H1 (cell line): ENCODE results near the gene XDH. TPM values are rescaled to one million over a fixed set of nuclear protein-coding genes. Genes with fewer than 3 reads are reported as not detected.

ENCODE experiments used
- CTCF ChIA-PET: fragments of 300-600 bp; sonication (Branson Sonifier 250); formaldehyde crosslinking; loops from one replicate; lab custom pipeline; 2021; ENCODE audit not compliant: partially characterized antibody; lab: Charles Lee
- POLR2A ChIA-PET: fragments of 300-600 bp; sonication (Branson Sonifier 250); formaldehyde crosslinking; loops from one replicate; lab custom pipeline; 2021; ENCODE audit warnings: inconsistent platforms; ENCODE audit not compliant: partially characterized antibody; lab: Charles Lee
- DNase-seq, 2 experiments: peaks; one replicate each; pipeline versions ENCODE4 v3.0.0 to v3.0.0-alpha.2; 2010 to 2022; ENCODE audit warnings: low spot score in 2 of 2, low read depth in 1 of 2, mixed read lengths in 1 of 2
- FAIRE-seq: peaks from 2 replicates; lab custom pipeline; 2011; peaks lifted over from hg19 to GRCh38; lab: Jason Lieb, UNC
- H2AFZ ChIP-seq: 2 replicates; pipeline ENCODE4 v1.8.1; 2012; ENCODE audit warnings: low read length, inconsistent platforms
- H2AK5ac ChIP-seq: 2 replicates; pipeline ENCODE4 v1.6.1; 2013; ENCODE audit warnings: low read depth, low read length
- H2BK120ac ChIP-seq: replicated peaks from 2 replicates; pipeline ENCODE3; 2013; ENCODE audit warnings: low read depth, low read length, inconsistent platforms
- H2BK12ac ChIP-seq: 2 replicates; pipeline ENCODE4 v1.6.1; 2013; ENCODE audit warnings: low read depth, low read length
- H2BK15ac ChIP-seq: 2 replicates; pipeline ENCODE4 v1.6.1; 2013; ENCODE audit warnings: low read length
- H2BK20ac ChIP-seq: 2 replicates; pipeline ENCODE4 v1.6.1; 2013; ENCODE audit warnings: low read length
- H2BK5ac ChIP-seq: 2 replicates; pipeline ENCODE4 v1.6.1; 2013; ENCODE audit warnings: low read depth, low read length
- H3K14ac ChIP-seq: 2 replicates; pipeline ENCODE4 v1.6.1; 2013; ENCODE audit warnings: inconsistent platforms; ENCODE audit not compliant: insufficient read length
- H3K18ac ChIP-seq: 2 replicates; pipeline ENCODE4 v1.6.1; 2013; ENCODE audit warnings: low read length; ENCODE audit errors: extremely low read depth
- H3K23ac ChIP-seq: 2 replicates; pipeline ENCODE4 v1.6.1; 2013; ENCODE audit warnings: inconsistent platforms; ENCODE audit not compliant: insufficient read length
- H3K23me2 ChIP-seq: 2 replicates; pipeline ENCODE4 v1.6.1; 2013; ENCODE audit warnings: low read depth, low read length
- H3K27ac ChIP-seq: 2 replicates; pipeline ENCODE4 v1.6.1; 2011; ENCODE audit warnings: low read depth, low read length, inconsistent platforms
- H3K27me3 ChIP-seq, 4 experiments: replicated peaks in 1 of 4; 1 replicate in 1 of 4; 2 replicates in 3 of 4; pipeline versions ENCODE4 v1.6.1 to v1.8.1; 2011 to 2013; ENCODE audit warnings: low read length in 3 of 4, mild to moderate bottlenecking in 3 of 4, inconsistent platforms in 2 of 4, mixed read lengths in 2 of 4, moderate library complexity in 1 of 4; ENCODE audit not compliant: control insufficient read depth in 3 of 4, insufficient read depth in 3 of 4; ENCODE audit errors: extremely low read depth in 1 of 4
- H3K36me3 ChIP-seq, 4 experiments: 2 replicates each; pipeline versions ENCODE4 v1.6.1 to v1.8.1; 2011 to 2013; ENCODE audit warnings: mild to moderate bottlenecking in 4 of 4, low read length in 3 of 4, moderate library complexity in 2 of 4, control low read depth in 1 of 4, inconsistent platforms in 1 of 4; ENCODE audit not compliant: insufficient read depth in 4 of 4, control insufficient read depth in 2 of 4
- H3K4ac ChIP-seq: replicated peaks from 2 replicates; pipeline ENCODE3; 2013; ENCODE audit warnings: low read length, low read depth, mixed read lengths, inconsistent platforms; ENCODE audit not compliant: insufficient read length
- H3K4me1 ChIP-seq, 4 experiments: replicated peaks in 1 of 4; 1 replicate in 1 of 4; 2 replicates in 3 of 4; pipeline versions ENCODE4 v1.6.1 to v1.8.1; 2011 to 2013; ENCODE audit warnings: low read length in 3 of 4, inconsistent platforms in 2 of 4, mixed read lengths in 1 of 4; ENCODE audit not compliant: insufficient read depth in 4 of 4, control insufficient read depth in 3 of 4
- H3K4me2 ChIP-seq, 2 experiments: 2 replicates each; pipeline versions ENCODE4 v1.6.1 to v1.8.1; 2011 to 2013; ENCODE audit warnings: low read depth in 2 of 2, low read length in 2 of 2, control low read depth in 1 of 2, inconsistent platforms in 1 of 2, mild to moderate bottlenecking in 1 of 2; ENCODE audit not compliant: insufficient read depth in 1 of 2
- H3K4me3 ChIP-seq, 4 experiments: fragments of 200-600, 300-600 bp in 1 of 4; sonication (generic), shearing (Covaris generic), sonication (Bioruptor Twin) in 1 of 4; 2 replicates each; pipeline versions ENCODE4 v1.5.1 to v1.8.1; 2011 to 2016; ENCODE audit warnings: low read length in 4 of 4, low read depth in 3 of 4, control low read depth in 2 of 4, inconsistent platforms in 2 of 4, mild to moderate bottlenecking in 2 of 4, mixed read lengths in 1 of 4, moderate library complexity in 1 of 4; ENCODE audit not compliant: insufficient read depth in 2 of 4; ENCODE audit errors: extremely low read depth in 1 of 4
- H3K56ac ChIP-seq: replicated peaks from 2 replicates; pipeline ENCODE3; 2013; ENCODE audit warnings: low read depth, mild to moderate bottlenecking, mixed read lengths, low read length, inconsistent platforms; ENCODE audit not compliant: insufficient read length
- H3K79me1 ChIP-seq: 2 replicates; pipeline ENCODE4 v1.6.1; 2013; ENCODE audit warnings: low read depth, low read length, control low read depth
- H3K79me2 ChIP-seq, 2 experiments: 2 replicates each; pipeline versions ENCODE4 v1.6.1 to v1.8.1; 2012 to 2013; ENCODE audit warnings: low read length in 2 of 2, mild to moderate bottlenecking in 2 of 2, inconsistent platforms in 1 of 2; ENCODE audit not compliant: insufficient read depth in 2 of 2, control insufficient read depth in 1 of 2
- H3K9ac ChIP-seq, 4 experiments: replicated peaks in 1 of 4; 1 replicate in 1 of 4; 2 replicates in 3 of 4; pipeline versions ENCODE4 v1.6.1 to v1.8.1; 2011 to 2013; ENCODE audit warnings: low read depth in 3 of 4, low read length in 3 of 4, control low read depth in 2 of 4, mild to moderate bottlenecking in 2 of 4, moderate library complexity in 2 of 4, inconsistent platforms in 1 of 4; ENCODE audit errors: extremely low read depth in 1 of 4
- H3K9me3 ChIP-seq, 2 experiments: 2 replicates each; pipeline versions ENCODE4 v1.6.1 to v1.8.1; 2012 to 2013; ENCODE audit warnings: mild to moderate bottlenecking in 2 of 2, moderate library complexity in 2 of 2, control low read depth in 1 of 2, inconsistent platforms in 1 of 2, low read depth in 1 of 2, low read length in 1 of 2, mixed read lengths in 1 of 2; ENCODE audit not compliant: insufficient read depth in 2 of 2
- H4K20me1 ChIP-seq, 2 experiments: replicated peaks in 1 of 2; 2 replicates each; pipeline versions ENCODE3 to v1.8.1; 2011 to 2013; ENCODE audit warnings: inconsistent platforms in 2 of 2, low read length in 2 of 2, mild to moderate bottlenecking in 1 of 2; ENCODE audit not compliant: insufficient read depth in 2 of 2, control insufficient read depth in 1 of 2
- H4K5ac ChIP-seq: 2 replicates; pipeline ENCODE4 v1.6.1; 2013; ENCODE audit warnings: low read length, low read depth, mixed read lengths, inconsistent platforms; ENCODE audit not compliant: insufficient read length
- H4K8ac ChIP-seq: 2 replicates; pipeline ENCODE4 v1.8.0; 2013; ENCODE audit warnings: mild to moderate bottlenecking, moderate library complexity, low read length, inconsistent platforms; ENCODE audit not compliant: insufficient read depth; ENCODE audit errors: extremely low read depth
- H4K91ac ChIP-seq: replicated peaks from 2 replicates; pipeline ENCODE3; 2013; ENCODE audit warnings: low read length, mixed read lengths, inconsistent platforms; ENCODE audit not compliant: insufficient read length
- SIX5 ChIP-seq: IDR thresholded peaks from 2 replicates; pipeline ENCODE4 v1.6.1; 2011; ENCODE audit warnings: mild to moderate bottlenecking, low read depth, low read length
- SP1 ChIP-seq: IDR thresholded peaks from 2 replicates; pipeline ENCODE4 v1.6.1; 2011; ENCODE audit warnings: low read depth, low read length
- YY1 ChIP-seq: IDR thresholded peaks from 2 replicates; pipeline ENCODE4 v1.6.1; 2011; ENCODE audit warnings: low read depth, mild to moderate bottlenecking, low read length
- WGBS, 2 experiments: shearing (Covaris generic) in 1 of 2; methylation state at CpG; one replicate each; pipeline versions ENCODE4 v1.1.6 to v1.1.7; 2013 to 2015; ENCODE audit warnings: low lambda C conversion rate in 2 of 2, mixed read lengths in 2 of 2, inconsistent platforms in 1 of 2, low coverage in 1 of 2, missing lambda C conversion rate in 1 of 2; ENCODE audit not compliant: insufficient replicate concordance in 2 of 2, insufficient coverage in 1 of 2, insufficient read length in 1 of 2; ENCODE audit errors: extremely low coverage in 1 of 2, missing lambda C conversion rate in 1 of 2; 5-methylcytosine and 5-hydroxymethylcytosine counted together
- polyA plus RNA-seq, 7 experiments: library from polyadenylated mRNA; depleted of rRNA in 3 of 7; stranded (reverse) in 5 of 7; unstranded in 2 of 7; fragments of >200 nt in 5 of 7; fragments of 200-250 nt in 2 of 7; gene quantifications; 1 replicate in 5 of 7; 2 replicates in 1 of 7; 4 replicates in 1 of 7; pipeline versions ENCODE4 v1.2.1 to v1.2.3, GENCODE V29; 2011 to 2013; ENCODE audit warnings: missing spikeins in 2 of 7, mixed read lengths in 2 of 7
- total RNA-seq: library from RNA; stranded (reverse); fragmentation: NEBNext Ultra II Directional; extraction: Animal tissue kit (Norgen Biotek cat#: 25700); gene quantifications from 2 replicates; pipeline ENCODE4 v1.2.1, GENCODE V29; 2021

The XDH gene
- total and polyA plus RNA-seq, 2 of the 8 experiments (the other 6 are each of a cell fraction or from before 2014, with no cell fraction given): 0.68 to 1.2 TPM

GRCh38 chr2:31382452-31383120, 32.0 kb downstream of the XDH start:
- Histone ChIP-seq H3K9ac (no peak overlapping the region), H4K8ac (no peak overlapping the region), H3K4ac (no peak overlapping the region), H3K27me3 (no peaks in the 10 kb centered on the region), H3K36me3 (no peaks in the 10 kb centered on the region; a peak in 1 of 8 replicates), H4K20me1 (no peaks in the 10 kb centered on the region), H2AK5ac (no peak overlapping the region; the same call in 1 of the 2 replicates), H2BK20ac (no peak overlapping the region), H3K23ac (no peak overlapping the region), H2BK15ac (no peak overlapping the region), H3K4me1 (peaks cover 0 to 14% (median 8%) of the 10 kb centered on the region in 4 experiments; a peak in 6 of 7 replicates), H3K18ac (0 out of 2 replicates have a peak overlapping the region, but pooled peaks have one; percentile 62), H3K56ac (no peak overlapping the region), H3K23me2 (no peaks in the 10 kb centered on the region; the same call in 1 of the 2 replicates), H3K14ac (no peak overlapping the region), H2BK120ac (no peak overlapping the region), H4K91ac (peak overlapping the region; percentile 20), H3K79me2 (no peaks in the 10 kb centered on the region), H3K79me1 (no peaks in the 10 kb centered on the region), H3K9me3 (peaks cover 11 to 14% of the 10 kb centered on the region in 2 experiments), H2AFZ (no peak overlapping the region), H3K27ac (peak overlapping the region; percentile 24; the same call in 1 of the 2 replicates), H4K5ac (no peak overlapping the region), H3K4me3 (no peak overlapping the region), H2BK5ac (peak overlapping the region; percentile 50; the same call in 1 of the 2 replicates), H3K4me2 (peak overlapping the region in 1 of 2 experiments; percentile 37; a peak in 2 of 4 replicates), H2BK12ac (peak overlapping the region; percentile 53; the same call in 1 of the 2 replicates)
- ChIA-PET CTCF (interaction anchor here (0.6 to 1.7 kb wide), 4 partner anchors 21 to 397 kb away, joined by 3 to 6 read pairs (median 4); no protein-coding TSS in a partner anchor), POLR2A (no interaction called here)
- DNase-seq (no peak), FAIRE-seq (no peak)
- 73% methylated on average over 8 of the region's 8 CpGs; no CpG with 5 or more reads in 1 of the 2 experiments for WGBS, 2 experiments
- TF ChIP-seq SIX5 (no peak), SP1 (0 out of 2 replicates have a peak, but pooled peaks have one; percentile 16), YY1 (peak; percentile 50; the same call in 1 of the 2 replicates)
